HG03025 (cell line): ENCODE data around the gene ZNF473.

Source experiments
- ATAC-seq: cut with Tn5 transposase; IDR thresholded peaks from one replicate; pipeline ENCODE4 v1.9.1; 2021; ENCODE audit warnings: mild to moderate bottlenecking, moderate library complexity; ENCODE audit not compliant: unreplicated experiment, low FRiP score

Gene ZNF473

DNA sequence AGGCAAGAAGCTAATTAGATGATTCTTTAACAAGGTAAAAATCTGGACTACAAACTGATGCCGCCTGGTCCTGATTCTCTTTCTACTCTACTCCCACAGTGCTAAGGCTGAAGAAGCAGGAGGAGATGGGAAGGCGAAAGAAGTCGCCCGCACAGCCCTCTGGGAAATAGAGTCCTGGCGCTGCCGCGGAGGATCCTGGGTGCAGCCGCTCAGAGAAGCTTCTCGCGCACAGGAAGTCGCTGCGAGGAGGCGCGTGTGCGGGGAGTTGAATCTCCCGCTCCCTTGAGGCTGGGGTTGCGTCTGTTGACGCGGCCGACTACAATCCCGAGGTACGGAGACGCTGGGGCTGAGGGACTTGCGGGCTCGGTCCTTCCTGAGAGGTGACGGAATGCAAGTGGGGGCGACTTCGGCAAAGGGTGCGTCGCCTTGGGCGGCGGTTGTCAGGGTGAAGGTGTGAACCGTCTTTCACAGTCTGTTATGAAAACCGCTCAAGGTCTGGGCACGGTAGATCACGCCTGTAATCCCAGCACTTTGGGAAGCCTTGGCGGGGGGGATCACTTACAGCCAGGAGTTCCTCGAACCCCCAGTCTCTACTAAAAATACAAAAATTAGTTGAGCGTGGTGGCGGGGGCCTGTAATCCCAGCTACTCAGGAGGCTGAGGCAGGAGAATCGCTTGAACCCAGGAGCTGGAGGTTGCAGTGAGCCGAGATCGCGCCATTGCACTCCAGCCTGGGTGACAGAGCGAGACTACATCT is at the start of gene ZNF473:
TSS of gene ZNF473 (plus strand) at position 212 of the 756 bp plus-strand sequence. CDS start 5,078 bp downstream, outside the sequence.
- peak; percentile 60 for ATAC-seq

DNA sequence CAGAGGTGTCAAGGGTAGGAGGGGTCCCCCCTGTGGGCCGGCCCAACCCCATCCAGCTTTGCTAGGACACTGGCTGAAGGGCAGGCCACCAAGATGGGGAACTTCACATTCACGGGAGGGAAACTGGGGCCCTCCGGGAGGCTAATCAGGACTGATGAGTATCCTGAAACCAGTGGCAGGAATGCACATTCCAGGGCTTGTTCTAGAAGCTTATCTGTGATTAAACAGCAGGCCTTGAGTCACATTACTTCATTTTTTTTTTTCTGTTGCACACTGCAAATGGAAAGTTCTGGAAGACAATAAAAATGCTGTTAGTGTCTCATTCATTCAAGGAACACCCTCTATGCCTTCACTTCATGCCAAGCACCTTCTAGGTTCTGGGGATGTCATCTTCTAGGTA is 49.3 kb upstream of the ZNF473 start:
- ATAC-seq: no peak

DNA sequence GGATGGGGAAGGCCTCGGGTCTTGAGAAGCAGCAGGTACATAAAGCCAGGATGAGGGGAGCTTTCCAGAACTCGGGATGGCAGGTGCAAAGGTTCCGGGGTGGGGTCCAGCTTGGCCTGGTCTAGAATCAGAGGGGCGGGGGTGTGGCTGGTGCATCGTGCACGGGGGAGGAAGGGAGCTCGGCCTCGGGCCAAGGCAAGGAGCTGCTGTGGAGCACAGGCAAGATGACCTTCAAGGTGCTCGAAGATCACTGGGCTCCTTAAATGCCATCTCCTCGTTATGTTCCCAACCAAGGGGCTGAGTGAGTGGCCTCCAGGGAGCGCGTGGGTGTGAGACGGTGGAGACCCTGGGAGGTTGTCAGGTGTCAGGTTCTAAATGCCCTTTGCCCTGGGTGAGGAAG is 48.7 kb upstream of the ZNF473 start:
- no peak for ATAC-seq

DNA sequence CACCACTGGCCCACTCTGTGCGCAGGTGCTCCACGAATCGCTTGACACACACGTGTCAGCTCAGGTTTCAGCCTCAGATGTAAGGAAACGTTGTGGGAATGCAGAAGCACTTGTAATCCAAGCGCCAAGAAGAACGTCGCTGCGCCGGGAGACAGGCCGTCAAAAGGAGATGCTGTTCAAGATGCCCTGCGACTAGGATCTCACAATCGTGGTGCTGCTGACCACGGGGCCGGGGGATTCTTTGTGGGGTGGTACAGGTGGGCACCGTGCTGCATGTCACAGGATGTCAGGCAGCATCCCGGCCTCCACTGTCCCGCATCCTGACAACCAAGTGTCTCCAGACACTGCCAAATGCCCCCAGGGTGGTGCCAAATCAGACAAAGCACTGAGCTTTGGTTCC is 47.9 kb upstream of the ZNF473 start:
- ATAC-seq: no peak

DNA sequence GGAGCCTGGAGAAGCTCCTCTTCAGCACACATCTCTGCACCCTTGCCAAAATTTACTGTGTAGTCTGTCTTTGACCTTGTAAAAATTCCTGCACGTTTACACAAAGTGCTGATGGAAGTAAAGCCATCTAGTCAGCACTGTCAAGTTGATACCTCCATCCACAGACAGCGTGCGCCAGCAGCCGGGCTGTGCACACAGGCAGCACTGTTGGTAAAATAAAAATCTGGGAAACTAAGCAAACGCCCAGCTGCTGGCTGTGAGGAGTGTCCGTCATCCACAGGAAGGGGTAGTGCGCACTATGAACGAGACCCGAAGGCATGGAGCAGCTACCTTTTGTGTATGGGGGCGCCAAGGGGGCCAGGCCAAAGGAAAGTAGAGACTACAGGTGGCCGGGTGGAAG is 47.5 kb upstream of the ZNF473 start:
- ATAC-seq: no peak

DNA sequence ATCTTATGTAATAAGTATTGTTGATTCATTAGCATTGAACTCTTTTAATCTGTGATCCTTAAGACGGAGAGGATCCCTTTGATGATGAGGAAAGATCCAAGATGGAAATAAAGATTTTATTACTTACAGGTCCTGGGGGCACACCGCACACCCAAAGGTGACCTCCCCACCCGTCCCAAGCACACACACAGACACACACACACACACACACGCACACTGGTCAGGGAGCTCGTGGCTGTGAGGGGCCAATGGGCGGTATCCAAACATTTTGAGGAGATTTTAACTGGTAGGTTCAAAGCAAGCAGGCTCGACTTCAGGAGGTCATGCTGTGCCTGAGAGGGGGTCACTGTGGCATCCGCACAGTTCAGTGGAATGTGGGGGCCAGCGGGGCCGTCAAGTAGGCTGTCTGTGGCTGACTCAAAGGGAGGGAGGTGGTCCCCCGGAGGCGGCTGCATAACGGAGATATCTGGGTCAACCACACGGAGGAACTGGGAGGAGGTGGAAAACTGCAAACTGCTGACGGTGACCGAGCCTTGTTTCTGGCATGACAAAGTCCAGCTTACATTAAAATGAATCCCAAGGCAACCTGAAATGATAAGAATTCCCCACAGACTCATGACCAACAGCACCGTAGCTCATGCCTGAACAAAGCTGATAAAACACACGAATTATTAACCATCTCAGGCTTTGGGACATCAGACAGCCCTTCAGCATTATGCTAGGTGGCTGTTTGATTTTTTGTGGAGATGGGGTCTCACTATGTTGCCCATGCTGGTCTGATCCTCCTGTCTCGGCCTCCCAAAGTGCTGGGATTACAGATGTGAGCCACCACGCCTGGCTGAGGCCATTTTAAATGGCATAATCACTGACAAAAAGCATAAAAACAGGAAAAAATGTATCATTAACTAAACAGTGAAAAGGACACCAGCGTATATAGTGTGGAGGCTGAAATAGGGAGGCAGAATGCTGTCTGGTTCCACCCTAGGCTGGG is 43.9 kb upstream of the ZNF473 start:
- ATAC-seq: no peak

DNA sequence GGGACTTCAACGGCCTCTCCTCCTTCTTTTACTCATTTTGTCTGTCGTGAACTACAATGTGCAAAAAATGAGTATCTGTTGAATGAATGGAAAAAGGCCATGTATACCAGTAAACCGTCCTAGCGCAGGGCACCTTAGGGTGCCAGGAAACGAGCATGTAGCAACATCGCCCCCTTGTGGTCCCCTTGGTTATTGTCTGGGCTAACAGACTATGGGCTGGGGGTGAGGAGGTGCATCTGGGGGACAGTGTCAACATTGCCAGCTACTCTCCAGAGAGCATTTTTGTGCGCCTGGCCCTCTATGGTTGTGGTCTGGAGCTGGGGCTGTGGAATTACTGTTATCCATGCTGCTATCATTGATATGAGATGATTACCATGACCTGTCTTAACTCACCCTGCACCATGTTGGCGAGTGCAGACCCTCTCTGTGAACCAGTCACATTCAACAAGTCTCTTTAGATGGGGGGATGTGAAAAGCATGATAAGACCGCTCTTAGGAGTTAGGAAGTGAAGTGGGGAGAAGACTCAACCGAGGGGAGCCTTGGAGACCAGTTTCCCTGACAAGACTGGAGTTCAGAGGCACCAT is 42.1 kb upstream of the ZNF473 start:
- ATAC-seq: no peak

DNA sequence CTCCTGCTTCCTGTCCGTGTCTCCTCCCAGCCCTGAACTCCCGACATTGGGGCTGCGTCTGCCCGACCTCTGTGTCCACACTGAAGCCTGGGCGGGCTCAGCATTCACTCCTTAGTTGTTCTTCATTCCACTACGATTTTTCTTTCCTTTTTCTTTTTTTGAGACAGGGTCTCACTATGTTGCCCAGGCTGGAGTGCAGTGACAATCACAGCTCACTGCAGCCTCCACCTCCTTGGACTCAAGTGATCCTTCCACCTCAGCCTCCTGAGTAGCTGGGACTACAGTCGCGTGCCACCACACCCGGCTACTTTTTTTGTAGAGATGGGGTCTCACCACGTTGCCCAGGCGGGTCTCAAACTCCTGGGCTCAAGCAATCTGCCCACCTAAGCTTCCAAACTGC is 41.3 kb upstream of the ZNF473 start:
- no peak for ATAC-seq

DNA sequence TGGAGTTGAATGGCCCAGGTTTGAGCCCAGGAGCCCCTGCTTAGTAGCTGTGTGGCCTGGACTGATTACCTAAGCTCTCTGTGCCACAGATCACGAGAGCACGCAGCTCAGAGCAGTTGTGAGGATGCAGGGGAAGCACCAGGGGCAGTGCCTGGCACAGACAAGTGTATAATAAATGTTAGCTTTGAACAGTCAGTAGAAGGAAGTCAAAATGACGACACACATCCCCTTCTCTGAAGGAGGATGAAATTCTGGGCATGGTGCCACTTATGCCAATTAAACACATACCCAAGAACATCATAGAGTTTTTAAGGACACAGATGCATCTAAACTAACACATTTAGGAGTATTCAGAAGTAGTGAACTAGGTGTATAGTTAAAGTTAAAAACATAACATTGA is 39.9 kb upstream of the ZNF473 start:
- ATAC-seq: no peak

DNA sequence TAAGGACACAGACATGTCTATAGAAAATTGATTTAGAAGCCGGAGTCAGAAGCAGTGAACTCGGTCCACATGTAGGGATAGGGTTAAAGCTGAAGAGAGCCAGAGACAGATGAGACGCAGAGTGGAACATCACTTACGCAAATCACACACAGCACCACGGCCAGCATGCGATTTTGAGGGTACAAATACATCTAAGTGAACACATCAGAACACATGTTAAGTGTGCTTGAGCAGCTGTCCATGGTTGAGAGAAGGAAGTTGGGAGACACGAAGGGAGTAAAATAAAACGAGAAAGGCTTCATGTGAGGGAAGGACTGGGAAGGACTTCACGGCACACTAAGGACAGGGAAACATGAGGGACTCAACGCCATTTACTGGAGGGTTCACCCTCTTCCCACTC is 39.5 kb upstream of the ZNF473 start:
- no peak for ATAC-seq

DNA sequence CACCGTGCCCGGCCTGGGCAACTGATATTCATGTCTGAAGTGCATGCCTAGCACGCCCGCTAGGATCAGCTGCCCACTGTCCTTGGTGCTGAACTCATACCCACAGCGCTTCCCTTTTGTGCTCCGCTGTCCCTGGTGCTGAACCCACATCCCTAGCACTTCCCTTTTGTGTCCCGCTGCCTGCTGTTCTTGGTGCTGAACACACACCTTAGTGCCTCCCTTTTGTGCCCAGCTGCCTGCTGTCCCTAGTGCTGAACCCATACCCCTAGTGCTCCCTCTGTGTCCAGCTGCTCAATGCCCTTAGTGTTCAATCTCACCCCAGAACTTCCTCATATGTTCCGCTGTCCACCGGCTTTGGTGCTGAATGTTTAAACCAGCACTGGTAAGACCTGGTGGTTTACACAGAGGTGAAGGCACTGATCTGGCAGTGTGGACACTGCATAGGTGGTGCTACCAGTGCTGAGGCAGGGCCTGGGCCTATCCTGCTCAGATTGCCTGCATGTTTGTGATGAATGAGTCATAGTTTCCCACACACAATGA is 38.6 kb upstream of the ZNF473 start:
- ATAC-seq: no peak

DNA sequence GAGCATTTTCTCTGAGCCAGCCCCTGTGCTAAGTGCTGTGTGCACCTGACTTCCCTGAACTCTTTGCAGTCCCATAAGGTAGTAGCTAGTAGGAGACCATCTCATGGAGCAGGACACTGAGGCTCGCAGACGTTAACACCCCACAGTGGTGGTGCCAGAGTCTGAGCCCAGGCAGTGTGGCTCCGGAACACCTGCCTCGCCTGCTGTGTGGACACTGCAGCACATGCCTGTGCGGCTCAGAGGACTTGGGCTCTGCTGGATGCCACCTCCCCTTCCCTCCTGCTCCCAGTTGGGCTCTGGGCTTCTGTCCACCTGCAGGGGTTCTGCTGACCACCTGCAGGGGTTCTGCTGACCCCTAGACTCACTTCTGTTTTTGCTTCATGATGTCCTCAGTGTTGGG is 37.8 kb upstream of the ZNF473 start:
- ATAC-seq: no peak

DNA sequence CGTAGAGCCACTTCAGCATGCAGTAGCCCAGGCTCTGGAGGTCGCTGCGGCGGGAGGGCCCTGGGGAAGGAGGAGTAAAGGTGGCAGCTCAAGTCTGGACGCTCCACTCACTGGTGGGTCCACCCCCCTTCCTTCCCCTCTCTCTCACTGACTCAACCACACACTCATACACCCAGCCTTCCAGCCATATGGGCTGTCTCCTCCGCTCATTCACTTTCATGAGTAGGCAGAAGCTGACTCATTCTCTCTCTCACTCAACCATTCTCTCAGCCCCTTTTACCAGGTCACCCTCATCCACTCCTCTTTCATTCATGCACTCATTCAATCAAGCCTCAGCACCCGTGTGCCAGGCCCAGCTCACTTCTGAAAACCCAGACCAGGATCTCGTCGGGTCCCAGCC is 37.4 kb upstream of the ZNF473 start:
- ATAC-seq: no peak

DNA sequence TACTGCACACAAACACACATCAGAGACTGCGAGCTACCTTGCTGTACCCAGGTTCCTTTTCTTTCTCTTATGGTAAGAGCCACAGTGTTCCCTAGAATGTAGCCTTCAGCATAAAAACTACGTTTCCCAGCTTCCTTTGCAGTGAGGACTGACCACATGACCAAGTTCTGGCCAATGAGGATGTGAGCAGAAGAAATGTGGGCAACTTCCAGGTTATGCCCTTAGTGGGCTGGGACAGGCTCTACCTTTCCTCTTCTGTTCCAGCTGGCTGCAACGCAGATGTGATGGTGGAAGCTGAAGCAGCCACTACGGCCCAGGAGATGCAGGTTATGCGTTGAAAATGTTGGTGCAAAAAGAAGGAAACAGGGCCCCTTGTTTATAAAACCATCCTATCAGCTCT is 28.1 kb upstream of the ZNF473 start:
- ATAC-seq: no peak

DNA sequence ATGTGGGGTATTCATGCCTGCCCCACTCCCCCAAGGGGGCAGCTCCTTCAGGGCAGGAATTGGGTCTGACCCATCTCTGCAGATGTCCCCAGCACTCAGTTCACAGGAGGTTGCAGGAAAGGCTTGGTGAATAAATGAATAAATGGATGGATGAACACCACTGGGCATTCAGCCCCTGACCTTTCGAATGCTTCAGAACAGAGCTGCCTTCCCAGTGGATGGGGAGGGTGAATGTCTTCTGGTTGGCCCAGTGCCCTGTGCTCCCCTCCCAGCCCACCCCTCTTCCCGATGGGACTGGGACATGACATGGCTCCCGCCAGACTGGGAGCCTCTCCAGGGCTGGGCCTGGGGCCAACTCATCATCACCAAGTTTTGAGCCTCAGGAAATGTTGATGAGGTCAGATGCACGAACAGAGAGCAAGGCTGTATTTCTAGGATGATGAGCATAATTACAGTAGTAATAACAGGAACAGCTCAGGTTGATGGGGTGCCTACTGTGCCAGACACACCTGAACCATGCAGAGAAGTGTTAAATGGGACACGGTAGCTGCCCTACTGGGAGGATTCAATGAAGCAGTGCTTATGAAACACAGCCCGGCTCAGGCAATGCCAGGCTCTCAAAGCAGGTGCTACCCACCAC is 26.3 kb upstream of the ZNF473 start:
- no peak for ATAC-seq

DNA sequence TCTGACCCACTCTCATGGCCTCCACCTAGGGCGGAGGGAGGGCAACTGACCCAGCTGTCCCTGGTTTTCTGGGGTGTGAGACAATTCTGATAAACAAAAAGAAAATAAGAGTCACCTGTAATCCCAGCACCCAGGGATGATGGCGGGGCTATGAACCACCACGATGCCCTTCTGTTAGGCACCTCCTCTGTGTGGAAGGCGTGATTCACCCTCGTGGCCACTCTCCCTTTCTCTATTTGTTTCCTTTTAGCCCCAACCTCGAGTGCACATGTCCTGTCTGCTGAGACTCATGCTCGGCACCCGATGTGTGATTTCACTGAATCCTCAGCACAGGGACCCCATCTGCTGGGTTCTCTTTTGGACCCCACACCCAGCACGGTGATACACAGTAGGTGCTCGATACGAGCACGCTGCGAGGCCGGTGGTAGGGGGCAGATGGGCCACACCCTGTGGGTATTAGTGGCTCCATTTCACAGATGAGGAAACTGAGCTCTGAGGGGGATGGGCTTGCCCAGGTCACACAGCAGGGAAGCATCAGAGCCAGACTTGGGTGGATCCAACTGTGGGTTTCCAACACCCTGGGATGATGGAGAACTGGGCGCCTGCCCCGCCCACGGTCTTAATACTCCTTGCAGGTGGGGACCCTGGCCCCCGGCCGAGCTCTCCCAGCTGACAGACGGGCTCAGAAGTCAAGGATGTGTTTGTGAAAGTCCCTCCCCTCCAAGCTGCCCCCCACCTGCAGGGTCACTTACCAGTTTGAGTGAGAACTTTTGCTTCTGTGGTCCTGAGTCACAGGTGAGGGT is 25.6 kb upstream of the ZNF473 start:
- no peak for ATAC-seq

DNA sequence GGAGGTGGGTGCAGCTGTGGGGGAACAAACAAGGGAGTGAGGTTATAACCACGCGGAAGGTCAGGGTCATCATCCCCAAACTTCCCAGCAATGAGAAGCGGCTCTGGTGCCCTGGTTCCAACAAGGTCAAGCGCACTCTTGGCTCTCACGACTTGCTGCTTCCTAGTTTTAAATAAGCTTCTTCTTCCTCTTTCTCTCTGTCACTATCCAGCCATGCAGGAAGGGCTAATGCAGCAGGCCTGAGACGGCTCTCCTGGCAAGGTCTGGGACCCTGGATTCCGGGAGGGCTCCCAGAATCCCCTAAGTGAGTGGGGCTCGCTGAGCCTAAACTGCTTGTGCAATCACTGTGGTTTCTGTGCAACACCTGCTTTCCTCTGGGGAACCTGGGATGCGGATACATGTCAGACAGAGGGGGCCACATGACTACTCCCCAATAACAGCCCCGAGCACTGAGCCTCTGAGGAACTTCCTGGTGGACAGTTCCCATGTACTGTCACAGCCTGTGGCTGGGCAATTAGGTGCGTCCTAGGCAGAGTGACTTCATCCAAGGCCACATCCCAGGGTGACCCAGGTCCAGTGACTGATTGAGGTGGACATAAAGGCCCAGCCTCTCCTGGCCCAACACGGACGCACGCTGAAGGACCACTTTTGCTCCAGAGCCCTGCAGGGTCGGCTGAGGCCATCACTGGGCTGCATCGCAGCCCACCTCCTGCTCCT is 24.8 kb upstream of the ZNF473 start:
- no peak for ATAC-seq

DNA sequence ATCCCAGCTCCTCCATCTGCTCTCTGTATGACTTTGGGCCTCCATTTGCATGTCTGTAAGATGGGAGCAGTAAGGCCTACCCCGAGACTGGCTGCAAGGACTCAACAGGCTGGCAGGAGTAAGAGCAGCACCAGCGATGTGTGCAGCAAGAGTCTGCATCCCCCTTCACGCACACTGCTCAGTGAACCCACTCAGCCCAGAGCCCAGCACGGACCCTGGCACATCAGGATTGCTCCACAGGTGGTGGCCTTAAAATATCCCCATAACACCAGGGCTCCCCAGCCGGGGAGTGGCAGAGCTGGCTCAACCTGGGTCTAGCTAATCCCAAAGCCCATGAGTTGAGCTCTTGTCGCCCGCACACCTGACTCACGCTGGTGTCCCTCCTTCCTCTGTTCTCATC is 24.0 kb upstream of the ZNF473 start:
- no peak for ATAC-seq

DNA sequence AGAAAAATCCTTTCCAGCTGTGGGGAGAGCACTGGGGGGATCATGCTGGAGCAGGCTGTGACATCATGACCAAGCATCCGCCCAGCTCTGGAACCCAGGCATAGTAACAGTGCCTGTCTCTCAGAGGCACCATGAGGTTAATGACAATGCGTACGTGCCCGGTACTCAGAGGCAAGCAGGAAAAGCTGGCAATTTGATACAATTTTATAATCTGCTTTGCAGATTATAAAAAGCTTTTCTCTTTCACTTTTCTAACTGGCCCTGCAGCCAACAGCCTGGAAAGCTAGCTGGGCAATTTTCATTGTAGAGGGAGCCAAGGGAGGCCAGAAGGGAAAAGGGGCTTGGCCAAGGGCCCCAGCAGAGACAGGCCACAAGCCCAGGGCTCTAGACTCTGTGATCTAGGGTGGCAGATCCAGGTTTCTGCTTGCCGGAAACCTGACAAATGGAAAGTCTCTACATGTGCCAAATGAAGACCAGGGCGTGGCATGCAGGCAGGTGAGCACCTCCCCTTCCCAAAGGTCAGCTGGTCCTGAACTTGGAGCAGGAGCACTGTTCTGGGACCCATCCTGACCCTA is 23.3 kb upstream of the ZNF473 start:
- no peak for ATAC-seq
